Lower leg skin (tissue), 3 donors: ENCODE data around the gene SH3BP1.

Source experiments
- CTCF ChIP-seq, 3 donors: fragments of 450-650 bp; IDR thresholded peaks; one replicate each; pipeline ENCODE4 v1.5.1; 2016; ENCODE audit warnings: antibody characterized with exemption in 3 of 3, mild to moderate bottlenecking in 3 of 3, moderate library complexity in 2 of 3
- POLR2A ChIP-seq, 2 donors: fragments of 450-650 bp; IDR thresholded peaks; one replicate each; pipeline ENCODE4 v1.6.1; 2016 to 2017; ENCODE audit warnings: antibody characterized with exemption in 2 of 2, mild to moderate bottlenecking in 1 of 2, moderate library complexity in 1 of 2

- TF ChIP-seq CTCF (IDR thresholded peaks at IDR 0.05) (no peak), POLR2A (IDR thresholded peaks at IDR 0.05) (no peak)
Measured at GRCh38 chr22:37604074-37604473, 35.4 kb upstream of the SH3BP1 start.
